ENCODE measurements around the gene FCER1G.
"Not testable (repeated sequence)": the region's sequence is repeated elsewhere in the genome, so short reads cannot be mapped to it uniquely, and the experiment has no call there.

The FCER1G gene

DNA sequence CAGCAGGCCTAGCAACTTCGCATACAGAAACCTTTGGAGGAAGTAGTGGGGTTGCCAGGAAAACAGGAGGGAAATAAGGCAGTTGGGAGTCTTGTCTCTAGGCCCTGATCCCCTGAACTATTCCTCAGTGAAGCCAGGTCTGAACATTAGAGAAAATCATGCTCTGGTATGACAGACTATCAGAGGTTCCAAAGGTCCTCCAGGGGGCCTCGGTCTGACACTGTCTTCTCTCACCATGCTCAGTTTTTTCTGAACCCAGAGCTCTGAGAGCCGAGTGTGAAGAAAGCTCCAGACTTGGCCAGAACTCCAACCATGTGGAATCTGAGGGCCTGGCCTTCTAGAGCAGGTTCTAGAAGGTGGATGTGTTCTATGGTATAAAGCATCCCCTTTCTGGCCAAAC lies 14.8 kb downstream of the FCER1G start:
- DNase-seq (ENCODE audit: low read depth in 3 of 3): no peak

DNA sequence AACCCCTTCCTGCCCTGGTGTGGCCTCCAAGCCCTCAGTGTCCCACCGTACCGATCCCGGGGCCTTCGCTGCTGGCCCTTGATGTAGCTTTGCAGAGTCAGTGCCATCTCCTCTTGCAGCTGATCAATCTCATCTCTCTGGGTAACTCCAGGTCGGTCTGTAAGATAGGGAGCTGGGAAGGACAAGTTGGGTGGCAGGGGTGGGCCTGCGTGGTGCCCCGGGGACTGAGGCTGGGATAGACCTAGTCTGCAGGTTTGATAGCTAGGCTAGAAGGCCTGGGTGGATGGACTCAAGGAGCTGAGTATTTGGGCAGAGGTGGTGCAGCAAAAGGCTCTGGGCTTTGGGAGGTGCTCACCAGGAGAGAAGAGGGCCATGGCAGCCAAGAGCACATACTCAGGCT lies 15.7 kb downstream of the FCER1G start:
- DNase-seq (ENCODE audit: low read depth in 3 of 3): no peak

DNA sequence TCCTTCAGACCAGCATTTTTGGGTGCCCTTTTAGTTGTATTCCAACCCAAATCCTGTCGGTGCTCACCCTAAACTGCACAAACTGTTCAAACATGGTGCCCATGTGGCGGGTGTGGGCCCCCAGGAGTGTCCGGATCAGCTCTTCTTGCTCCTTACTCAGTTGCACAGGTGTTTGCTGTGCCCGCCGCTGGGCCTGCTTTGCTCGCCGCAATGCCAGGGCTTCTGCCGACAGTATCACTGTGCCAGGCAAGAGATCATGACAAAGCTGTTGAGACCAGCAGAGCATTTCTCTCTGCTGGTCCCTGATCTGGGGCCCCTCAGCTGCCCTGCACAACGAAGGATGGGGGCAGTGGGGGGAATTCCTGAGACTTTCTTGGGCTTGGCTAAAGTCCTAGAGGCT lies 18.0 kb downstream of the FCER1G start:
- DNase-seq (ENCODE audit: low read depth in 3 of 3): no peak

DNA sequence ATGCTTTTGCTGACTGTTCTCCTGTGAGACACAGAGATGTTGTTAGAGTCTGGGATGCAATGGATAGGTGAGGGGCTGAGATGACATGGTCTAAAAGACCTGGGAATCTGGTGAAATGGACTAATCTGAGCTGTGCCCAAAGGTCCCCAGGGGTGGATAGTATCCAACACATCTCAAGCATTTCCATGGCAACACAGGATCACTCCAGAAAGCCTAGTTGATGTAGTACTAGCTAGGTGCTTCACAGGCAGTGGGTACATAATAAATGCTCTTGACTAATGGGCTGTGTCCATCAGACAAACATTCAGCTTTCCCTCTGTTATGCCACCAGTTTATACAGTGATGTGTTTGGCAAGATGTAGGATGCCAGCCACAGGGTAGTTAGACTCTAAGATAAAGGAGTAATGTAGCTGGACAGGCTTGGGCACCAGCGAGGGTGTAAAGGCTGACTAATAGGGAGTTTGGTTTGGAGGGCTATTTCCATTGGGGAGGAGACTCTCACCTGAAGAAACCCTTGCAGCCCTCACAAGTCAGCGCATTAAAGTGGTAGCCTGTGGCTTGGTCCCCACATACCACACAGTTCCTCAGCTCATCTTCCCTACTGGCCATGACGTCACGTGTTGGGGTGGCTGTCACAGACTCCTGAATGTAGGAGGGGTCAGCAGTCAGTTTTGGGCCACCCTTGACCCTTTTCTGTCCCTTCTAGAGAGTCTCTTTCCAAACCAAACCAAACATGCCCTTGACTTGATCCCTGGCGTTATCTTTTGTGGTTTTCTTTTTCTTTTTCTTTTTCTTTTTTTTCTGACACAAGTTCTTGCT lies 21.1 kb downstream of the FCER1G start:
- no peak for DNase-seq (ENCODE audit: low read depth in 3 of 3)

DNA sequence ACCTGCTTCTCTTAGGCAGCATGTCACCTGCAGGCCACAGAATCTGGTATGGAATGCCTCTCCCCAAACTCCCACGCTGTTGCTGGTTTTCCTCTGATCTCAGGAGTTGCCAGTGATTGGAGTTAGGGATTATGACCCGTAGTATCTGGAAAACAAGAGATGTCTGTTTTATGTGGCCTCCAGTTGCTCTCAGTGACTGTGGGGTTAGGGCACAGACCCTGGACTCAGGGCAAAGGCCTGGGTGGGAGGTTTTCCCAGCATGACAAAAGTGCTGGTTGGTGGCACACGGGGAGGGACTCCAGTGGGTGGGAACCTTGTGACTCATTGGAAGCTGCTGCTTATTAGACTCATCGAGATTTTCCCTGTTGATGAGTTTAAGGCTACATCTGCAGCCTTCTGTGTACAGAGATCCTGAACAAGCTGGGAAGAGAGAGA lies 23.0 kb downstream of the FCER1G start, which contains the start of gene NR1I3:
Gene NR1I3, minus strand, starts transcription at position 165 of the 435 bp plus-strand sequence. CDS start 1,638 bp downstream, outside the sequence.
- DNase-seq (ENCODE audit: low read depth in 3 of 3): no peak

DNA sequence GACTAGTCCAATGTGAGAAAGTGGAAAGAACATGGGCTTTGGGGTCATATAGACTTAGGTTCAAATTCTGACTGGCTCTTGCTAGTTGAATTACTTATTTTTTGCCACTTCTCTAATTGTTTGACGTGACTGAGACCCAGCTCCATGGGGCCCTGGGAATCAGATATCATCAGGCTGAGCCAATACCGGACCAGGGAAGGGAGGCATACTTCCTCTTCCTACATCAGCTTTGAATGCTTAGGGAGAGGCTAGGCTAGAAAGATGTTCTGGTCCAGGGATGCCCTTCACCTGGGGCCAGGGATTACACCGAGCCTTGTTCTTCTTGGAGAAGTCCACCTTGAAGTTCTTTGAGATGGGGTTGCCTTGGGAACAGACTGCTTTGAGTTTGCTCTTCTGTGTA lies 26.6 kb downstream of the FCER1G start:
- no peak for DNase-seq (ENCODE audit: low read depth in 3 of 3)

DNA sequence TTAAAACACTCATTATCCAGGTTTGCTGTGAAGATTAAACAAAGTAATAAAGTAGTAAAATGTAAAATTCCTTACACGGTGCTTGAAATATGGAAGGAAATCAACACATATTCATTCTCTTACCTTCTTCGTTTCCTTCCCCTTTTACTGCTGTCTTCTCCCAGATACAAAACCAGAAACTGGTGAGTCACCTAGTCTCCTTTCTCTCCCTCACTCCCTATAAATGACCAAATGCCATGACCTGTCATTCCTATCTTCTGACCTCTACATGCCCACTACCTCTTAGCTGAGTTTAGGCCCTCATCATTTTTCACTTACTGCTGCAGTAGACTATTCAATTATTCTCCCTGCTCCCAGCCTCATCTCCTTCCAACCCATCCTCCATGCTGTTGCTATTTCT lies 27.2 kb downstream of the FCER1G start:
- DNase-seq (ENCODE audit: low read depth in 3 of 3): no peak

DNA sequence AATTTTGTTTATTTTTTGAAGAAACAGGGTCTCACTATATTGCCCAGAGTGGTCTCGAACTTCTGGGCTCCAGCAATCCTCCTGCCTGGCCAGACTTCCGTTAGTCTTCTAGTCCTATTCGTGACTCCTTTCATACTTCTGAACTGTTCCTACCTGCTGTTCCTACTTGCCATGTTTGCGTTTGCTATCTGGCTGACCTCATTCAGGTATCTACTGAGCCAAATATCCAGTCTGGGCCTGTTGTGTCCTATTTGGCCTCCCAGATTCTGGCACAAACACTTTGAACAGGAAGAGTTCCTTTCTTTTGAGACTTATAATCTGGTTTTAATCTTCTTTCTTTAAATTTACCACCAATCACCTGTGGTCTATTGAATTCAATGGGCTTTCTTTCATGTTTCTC lies 29.8 kb downstream of the FCER1G start:
- no peak for DNase-seq (ENCODE audit: low read depth in 3 of 3)

DNA sequence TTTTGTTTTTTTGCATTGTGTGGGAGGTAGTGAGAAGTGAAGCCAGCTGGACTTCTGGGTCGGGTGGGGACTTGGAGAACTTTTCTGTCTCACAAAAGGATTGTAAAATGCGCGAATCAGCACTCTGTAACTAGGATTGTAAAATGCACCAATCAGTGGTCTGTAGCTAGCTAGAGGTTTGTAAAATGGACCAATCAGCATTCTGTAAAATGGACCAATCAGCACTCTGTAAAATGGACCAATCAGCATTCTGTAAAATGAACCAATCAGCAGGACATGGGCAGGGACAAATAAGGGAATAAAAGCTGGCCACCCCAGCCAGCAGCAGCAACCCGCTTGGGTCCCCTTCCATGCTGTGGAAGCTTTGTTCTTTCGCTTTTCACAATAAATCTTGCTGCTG lies 35.0 kb downstream of the FCER1G start:
- not testable (repeated sequence) for DNase-seq (ENCODE audit: low read depth in 3 of 3)

DNA sequence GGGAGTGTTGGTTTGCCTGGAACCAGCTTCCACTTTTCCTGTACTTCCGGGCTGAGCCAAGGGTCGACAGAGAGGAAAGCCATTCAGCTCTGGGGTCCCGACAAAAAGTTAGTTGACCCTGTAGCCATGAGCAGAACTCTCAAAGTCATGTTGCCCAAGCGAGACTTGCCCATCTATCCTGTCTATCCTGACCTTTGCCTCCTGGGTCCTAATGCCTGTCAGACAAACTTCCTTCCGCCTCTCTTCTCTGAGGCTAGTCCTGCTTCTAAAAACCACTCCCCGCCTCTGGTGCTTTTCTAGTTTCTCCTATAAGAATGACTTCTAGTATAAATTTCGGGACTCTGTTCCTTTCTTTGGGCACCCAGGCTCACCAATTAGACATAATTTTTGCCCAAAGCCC lies 35.7 kb downstream of the FCER1G start:
- DNase-seq (ENCODE audit: low read depth in 3 of 3): no peak

DNA sequence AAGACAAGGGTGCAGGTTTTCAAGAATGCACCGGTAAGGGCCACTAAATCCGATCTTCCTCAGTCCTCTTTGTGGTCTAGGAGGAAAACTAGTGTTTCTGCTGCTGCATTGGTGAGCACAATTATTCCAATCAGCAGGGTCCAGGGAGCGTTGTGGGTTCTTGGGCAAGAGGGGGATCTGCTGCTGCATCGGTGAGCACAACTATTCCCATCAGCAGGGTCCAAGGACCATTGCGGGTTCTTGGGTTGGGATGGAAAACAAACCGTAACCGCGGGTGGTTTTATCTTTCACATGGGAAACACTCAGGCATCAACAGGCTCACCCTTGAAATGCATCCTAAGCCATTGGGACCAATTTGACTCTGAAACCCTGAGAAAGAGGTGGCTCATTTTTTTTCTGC lies 36.5 kb downstream of the FCER1G start:
- DNase-seq (ENCODE audit: low read depth in 3 of 3): no peak

DNA sequence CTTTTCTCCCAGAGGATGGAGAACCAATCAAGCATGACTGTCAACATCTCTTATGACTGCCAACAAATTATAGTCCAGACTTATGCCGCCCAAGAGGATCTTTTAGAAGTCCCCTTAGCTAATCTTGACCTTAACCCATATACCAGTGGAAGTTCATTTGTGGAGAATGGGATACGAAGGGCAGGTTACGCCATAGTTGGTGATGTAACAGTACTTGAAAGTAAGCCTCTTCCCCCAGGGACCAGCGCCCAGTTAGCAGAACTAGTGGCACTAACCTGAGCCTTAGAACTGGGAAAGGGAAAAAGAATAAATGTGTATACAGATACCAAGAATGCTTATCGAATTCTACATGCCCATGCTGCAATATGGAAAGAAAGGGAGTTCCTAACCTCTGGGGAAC lies 40.2 kb downstream of the FCER1G start:
- not testable (repeated sequence) for DNase-seq (ENCODE audit: low read depth in 3 of 3)

DNA sequence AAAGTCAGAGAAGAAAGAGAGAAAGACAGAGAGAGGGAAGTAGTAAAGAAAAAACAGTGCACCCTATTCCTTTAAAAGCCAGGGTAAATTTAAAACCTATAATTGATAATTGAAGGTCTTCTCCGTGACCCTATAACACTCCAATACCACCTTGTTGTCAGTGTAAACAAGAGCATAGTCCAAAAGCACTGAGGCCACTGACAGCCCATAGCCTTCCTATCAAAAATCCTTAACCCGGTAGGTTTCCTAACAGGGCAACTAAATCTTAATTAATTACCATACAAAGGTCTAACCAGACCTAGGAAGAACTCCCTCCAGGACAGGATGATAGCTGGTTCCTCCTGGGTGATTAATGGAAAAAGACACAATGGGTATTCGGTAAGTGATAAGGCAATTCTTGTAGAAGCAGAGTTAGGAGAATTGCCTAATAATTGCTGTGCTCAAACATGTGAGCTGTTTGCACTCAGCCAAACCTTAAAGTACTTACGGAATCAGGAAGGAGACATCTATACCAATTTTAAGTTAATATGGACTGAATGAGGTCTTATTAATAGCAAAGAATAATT lies 40.9 kb downstream of the FCER1G start:
- DNase-seq (ENCODE audit: low read depth in 3 of 3): not testable (repeated sequence)

DNA sequence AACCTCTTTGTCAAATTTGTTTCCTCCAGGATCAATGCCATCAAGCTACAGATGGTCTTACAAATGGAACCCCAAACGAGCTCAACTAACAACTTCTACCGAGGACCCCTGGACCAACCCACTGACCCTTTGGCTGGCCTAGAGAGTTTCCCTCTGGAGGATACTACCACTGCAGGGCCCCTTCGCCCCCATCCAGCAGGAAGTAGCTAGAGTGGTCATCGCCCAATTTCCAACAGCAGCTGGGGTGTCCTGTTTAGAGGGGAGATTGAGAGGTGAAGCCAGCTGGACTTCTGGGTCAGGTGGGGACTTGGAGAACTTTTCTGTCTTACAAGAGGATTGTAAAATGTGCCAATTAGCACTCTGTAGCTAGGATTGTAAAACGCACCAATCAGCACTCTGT lies 42.0 kb downstream of the FCER1G start:
- not testable (repeated sequence) for DNase-seq (ENCODE audit: low read depth in 3 of 3)

DNA sequence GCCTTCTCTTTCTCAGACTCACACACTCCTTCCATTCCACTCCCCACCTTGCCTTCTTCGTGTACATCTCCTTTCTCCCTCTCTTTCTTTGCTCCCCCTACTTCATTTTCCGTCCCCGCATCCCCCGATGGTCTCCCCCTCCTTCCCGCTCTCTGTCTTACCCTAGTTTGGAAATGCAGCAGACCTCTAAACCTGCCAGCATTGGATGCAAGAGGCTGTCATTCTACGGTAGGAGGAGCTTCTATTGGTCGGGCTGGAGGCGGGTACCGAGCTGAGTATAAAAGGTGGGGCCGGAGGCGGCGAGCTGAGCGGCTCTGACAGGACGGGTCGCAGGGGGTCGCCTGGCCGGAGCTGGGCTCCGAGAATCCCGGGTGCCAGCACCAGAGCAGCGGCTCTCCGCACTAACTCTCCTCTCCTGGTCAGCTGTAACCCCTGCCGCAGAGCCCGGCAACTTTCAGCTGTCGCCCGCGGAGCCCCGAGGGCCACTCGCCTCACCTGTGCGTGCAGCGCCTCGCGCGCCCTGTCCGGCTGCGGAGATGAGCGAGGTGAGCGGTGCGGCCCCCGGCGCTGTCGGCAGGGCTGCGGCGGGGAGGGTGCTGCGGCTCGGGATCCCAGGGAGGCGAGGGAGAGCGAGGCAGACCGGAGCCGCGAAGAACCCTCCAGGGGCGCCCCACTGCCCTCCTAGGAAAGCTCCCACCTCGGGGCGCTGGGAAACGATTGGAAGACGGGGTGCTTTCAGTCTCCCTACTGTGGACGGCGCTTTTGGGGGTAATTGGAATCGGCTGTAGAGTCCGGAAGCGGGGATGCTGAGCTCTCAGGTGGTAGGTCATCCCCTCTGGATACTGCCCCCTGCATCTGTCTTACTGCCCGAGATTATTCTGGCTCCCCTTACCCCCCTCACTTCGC lies 43.6 kb downstream of the FCER1G start, which contains the start of gene PCP4L1:
Gene PCP4L1, plus strand, starts transcription at position 307 of the 906 bp plus-strand sequence. Its CDS starts 230 bp downstream, at position 537.
- peak; percentile 11 to 22 (median 18) for DNase-seq (ENCODE audit: low read depth in 3 of 3)

DNA sequence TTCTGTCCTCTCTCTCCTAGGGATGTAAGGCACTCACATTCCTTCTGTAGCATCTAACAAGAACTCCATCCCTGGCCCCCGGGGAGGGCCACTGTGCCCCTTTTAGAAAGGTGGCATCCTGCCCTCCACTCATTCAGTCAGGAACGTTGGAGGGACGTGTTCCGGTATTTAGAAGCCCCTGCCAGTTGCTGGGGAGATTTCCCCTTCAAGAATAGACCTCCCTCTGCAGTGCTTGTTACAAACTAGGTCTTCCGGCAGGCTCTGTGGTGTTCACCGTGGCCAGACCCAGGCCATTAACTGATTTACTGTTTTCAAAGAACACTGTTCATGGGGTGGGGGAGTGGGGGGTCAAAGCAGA lies 44.2 kb downstream of the FCER1G start:
- DNase-seq (ENCODE audit: low read depth in 3 of 3): no peak

DNA sequence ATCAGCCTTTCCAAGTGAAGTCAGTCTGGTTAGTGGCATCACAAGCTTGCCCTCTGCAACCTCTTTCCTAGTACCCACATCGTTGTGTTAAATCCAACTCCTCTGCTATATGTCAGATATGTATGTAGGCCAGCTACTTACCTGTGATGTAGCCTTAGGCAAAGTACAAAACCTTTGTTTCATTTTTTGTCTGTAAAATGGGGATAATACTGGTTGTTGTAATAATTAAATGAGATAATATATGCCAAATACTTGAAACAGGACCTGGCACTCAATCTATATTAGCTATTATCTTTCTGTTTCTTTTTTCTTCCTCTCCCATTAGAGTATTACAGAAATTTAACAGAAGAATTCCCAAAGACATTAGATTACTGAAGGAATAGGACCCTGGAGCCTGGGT lies 44.7 kb downstream of the FCER1G start:
- no peak for DNase-seq (ENCODE audit: low read depth in 3 of 3)

DNA sequence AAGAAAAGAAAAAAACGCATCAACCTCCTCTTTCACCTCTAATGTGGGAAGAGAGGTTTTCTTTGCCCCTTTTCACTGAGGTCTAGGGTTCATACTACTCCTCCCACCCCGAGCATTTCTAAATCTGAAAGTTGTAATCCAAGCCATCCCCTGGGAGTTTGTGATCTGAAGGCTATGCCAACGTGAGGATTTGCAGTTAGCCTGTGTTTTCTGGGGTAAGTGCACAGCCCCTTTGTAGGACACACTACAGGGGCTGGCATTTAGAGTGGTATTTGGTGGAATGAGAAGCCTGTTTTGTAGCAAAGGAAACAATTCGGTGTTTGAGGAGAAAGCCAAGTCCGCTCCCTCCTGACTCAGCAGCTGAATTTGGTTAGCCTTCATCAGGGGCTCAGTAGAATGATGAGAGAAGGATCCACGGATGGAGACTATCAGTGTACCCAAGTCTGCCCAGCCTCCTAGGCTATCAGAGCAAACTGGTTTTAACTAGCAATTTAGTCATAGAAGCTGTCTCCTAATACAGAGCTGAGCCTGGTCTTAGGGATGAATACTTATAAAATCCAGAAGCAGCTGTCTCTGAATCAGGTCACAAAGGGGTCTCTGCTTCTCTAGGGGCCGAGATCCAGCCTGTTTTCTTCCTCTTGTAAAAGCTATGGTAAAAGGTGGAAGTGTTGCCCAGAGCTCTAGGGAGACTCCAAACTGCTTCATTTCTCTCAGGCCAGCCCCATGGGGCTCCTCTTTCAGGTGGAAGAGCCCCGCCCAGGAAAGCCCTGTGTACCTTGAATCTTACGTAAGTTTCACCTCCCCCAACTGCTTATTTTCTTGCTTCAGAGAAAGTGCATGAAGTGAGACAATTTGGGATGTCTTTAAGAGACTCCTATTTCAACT lies 45.5 kb downstream of the FCER1G start:
- no peak for DNase-seq (ENCODE audit: low read depth in 3 of 3)

DNA sequence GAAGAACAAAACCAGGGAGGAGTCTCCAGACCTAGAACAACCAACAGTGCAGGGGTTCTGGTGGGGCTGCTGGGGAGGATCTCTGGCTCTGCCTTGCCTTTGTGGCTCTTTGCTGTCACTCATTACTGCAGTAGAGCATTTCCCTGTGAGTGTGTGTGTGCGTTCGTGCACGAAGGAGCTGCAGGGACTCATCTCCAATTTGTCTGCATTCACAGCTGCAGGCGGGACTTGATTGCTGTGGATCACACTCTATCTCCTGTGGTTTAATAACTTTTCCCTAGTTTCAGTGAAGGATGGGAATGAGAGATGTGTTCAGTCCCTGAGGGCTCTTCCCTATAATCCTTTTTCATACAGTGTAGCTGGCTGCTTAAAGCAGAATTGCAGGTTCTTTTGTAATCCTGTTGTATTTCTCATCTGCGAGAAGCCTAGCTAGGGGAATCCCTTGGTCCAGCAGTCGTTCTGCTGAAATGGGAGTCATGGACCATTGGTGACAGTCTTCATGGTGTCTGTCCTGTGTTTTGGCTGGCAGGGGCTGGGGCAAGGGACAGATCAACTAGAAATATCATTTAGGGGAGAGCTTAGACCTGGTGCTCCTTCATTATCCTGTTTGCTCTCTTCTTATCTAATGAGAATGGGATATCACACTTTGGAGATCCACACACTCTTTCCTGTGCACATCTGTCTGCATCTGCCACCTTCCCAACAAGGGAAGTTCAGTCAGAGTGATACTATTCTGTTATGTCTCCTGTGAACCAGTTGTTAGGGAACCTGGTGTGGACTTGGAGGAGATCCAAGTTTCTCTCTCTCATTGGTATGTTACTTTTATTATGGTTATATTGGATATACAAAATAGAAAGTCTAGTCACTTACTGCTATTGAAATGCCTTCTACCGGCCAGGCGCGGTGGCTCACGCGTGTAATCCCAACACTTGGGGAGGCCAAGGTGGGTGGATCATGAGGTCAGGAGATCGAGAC lies 46.5 kb downstream of the FCER1G start:
- no peak for DNase-seq (ENCODE audit: low read depth in 3 of 3)

DNA sequence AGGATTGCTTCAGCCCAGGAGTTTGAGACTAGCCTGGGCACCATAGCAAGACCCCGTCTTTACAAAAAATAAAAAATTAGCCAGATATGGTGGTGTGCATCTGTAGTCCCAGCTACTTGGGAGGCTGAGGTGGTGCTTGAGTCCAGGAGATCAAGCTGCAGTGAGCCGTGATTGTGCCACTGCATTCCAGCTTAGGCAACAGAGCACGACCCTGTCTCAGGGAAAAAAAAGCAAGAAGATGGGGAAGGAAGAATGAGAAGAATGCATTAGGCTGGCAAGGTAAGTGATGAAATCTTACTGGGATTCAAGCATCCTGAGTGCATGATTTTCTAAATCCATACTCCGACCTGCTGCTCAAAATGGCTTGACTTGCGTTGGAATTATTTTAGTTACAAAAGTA lies 50.2 kb downstream of the FCER1G start:
- DNase-seq (ENCODE audit: low read depth in 3 of 3): no peak
